ENCODE results near the gene CPSF4.
"Not testable (repeated sequence)": the region's sequence is repeated elsewhere in the genome, so short reads cannot be mapped to it uniquely, and the experiment has no call there.

CPSF4 gene

DNA sequence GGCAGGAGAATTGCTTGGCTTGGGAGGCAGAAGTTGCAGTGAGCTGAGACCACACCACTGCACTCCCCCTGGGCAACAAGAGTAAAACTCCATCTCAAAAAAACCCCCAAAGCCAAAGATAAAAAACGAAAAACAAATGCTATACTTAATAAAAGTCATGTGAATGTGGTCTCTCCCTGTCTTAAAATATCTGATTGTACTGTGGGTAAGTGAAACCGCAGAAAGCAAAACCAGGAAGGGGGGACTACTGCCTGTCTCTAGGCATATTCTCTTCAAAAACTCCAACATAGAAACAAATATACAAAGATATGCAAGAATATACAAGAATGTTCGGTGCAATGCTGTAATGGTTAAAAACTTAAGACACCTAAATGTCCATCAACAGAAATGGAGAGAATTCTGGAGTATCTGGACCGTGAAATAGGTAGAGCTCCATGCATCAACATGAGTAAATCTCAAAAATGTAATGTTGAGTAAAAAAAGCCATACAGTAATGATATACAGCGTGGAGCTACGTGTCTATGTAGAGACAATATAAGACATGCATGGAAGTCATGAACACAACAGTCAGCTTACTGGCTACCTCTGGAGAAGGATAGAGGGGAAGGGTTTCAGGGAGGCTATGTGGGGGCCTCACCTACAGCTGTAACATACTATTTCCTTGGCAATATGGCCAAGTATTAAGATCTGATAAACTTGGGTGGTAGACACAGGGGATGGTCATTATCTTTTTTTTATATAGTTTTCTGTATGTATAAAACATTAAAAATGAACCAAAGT, 59.2 kb downstream of the CPSF4 start:
- DNase-seq (ENCODE audit: extremely low spot score) = no peak
- POLR2A ChIA-PET = interaction anchor here (0.9 kb wide), 1 partner anchor 118 kb away, joined by 3 read pairs; the partner anchor contains the start of gene ZSCAN25

DNA sequence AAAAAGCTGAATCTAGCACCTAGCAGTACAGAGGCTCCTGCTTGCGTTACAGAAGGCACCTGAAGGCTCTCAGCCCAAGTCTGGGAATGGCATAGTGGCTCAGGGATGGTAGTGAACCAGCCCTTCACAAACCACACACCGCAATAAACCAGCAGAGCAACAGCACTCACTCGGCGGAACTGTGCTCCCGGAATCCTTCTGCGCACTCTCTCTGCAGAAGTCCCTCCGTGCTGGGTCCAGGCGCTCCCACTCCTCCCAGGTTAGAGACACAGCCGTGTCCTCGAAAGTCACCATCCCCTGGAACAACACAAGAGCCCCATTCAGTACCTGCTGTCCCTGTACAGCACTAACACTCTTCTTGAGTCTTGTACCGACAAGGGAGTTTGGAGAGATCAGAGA, 59.8 kb downstream of the CPSF4 start:
- TF ChIP-seq BHLHE40 (IDR thresholded peaks at IDR 0.05; ENCODE audit: borderline replicate concordance) (no peak), HDGF (IDR thresholded peaks at IDR 0.05; ENCODE audit: borderline replicate concordance) (no peak), ZNF384 (IDR thresholded peaks at IDR 0.05) (no peak), L3MBTL2 (conservative IDR thresholded peaks at IDR 0.05) (no peak), CTBP1 (IDR thresholded peaks at IDR 0.05; ENCODE audit: borderline replicate concordance) (no peak), SP1 (IDR thresholded peaks at IDR 0.05) (no peak), TARDBP (IDR thresholded peaks at IDR 0.05) (no peak), ELF4 (IDR thresholded peaks at IDR 0.05) (no peak), NFRKB (IDR thresholded peaks at IDR 0.05) (no peak), ARNT (IDR thresholded peaks at IDR 0.05) (no peak), FOXA1 (IDR thresholded peaks at IDR 0.05) (no peak), LEF1 (IDR thresholded peaks at IDR 0.05; ENCODE audit: borderline replicate concordance) (no peak), FOXM1 (IDR thresholded peaks at IDR 0.05; ENCODE audit: borderline replicate concordance) (no peak), FOXK2 (IDR thresholded peaks at IDR 0.05) (no peak)
- TF ChIP-seq, protein P1, sequence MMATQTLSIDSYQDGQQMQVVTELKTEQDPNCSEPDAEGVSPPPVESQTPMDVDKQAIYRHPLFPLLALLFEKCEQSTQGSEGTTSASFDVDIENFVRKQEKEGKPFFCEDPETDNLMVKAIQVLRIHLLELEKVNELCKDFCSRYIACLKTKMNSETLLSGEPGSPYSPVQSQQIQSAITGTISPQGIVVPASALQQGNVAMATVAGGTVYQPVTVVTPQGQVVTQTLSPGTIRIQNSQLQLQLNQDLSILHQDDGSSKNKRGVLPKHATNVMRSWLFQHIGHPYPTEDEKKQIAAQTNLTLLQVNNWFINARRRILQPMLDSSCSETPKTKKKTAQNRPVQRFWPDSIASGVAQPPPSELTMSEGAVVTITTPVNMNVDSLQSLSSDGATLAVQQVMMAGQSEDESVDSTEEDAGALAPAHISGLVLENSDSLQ (IDR thresholded peaks at IDR 0.05) = no peak
- ChIA-PET CTCF (no interaction called here), POLR2A (interaction anchor here (0.9 kb wide), 1 partner anchor 118 kb away, joined by 3 read pairs; the partner anchor contains the start of gene ZSCAN25)
- peak; percentile 23 for DNase-seq (ENCODE audit: extremely low spot score)

More for the DNA sequence above, 59.2 kb downstream of the CPSF4 start:
- TF ChIP-seq L3MBTL2 (conservative IDR thresholded peaks at IDR 0.05) (no peak), NFRKB (IDR thresholded peaks at IDR 0.05) (no peak), BHLHE40 (IDR thresholded peaks at IDR 0.05; ENCODE audit: borderline replicate concordance) (no peak), TARDBP (IDR thresholded peaks at IDR 0.05) (no peak), FOXA1 (IDR thresholded peaks at IDR 0.05) (no peak), FOXK2 (IDR thresholded peaks at IDR 0.05) (no peak), SUZ12 (IDR thresholded peaks at IDR 0.05) (no peak), ZNF384 (IDR thresholded peaks at IDR 0.05) (no peak), ELF4 (IDR thresholded peaks at IDR 0.05) (no peak), CTBP1 (IDR thresholded peaks at IDR 0.05; ENCODE audit: borderline replicate concordance) (no peak)
- CTCF ChIA-PET = interaction anchor here (0.7 kb wide), 1 partner anchor 148 kb away, joined by 3 read pairs; no protein-coding TSS in a partner anchor

DNA sequence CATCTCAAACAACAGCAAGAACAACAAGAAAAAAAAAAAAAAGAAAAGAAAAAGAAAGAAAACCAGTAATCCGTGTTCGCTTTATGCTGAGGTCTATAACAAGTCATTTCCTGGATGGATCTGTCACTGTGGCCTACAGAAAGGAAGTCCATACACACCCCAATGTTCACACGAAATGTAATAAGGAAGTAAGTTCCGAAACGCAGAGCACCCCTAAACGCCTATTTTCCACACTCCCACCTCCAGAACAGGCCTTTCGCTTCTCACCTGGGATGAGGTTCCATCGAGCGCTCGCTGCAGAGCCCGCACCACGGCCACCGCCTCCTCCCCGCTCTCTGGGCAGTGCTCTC, 60.6 kb downstream of the CPSF4 start:
- no peak for TF ChIP-seq SUZ12 (IDR thresholded peaks at IDR 0.05)
- no peak for TF ChIP-seq CTBP1 (IDR thresholded peaks at IDR 0.05; ENCODE audit: borderline replicate concordance)
- TF ChIP-seq FOXM1 (IDR thresholded peaks at IDR 0.05; ENCODE audit: borderline replicate concordance) = no peak
- TF ChIP-seq, protein P1 (IDR thresholded peaks at IDR 0.05) = no peak
- no peak for TF ChIP-seq FOXA1 (IDR thresholded peaks at IDR 0.05)
- no peak for TF ChIP-seq ARNT (IDR thresholded peaks at IDR 0.05)
- TF ChIP-seq BHLHE40 (IDR thresholded peaks at IDR 0.05; ENCODE audit: borderline replicate concordance) = no peak
- no peak for TF ChIP-seq TARDBP (IDR thresholded peaks at IDR 0.05)
- no peak for TF ChIP-seq HDGF (IDR thresholded peaks at IDR 0.05; ENCODE audit: borderline replicate concordance)
- no peak for TF ChIP-seq FOXK2 (IDR thresholded peaks at IDR 0.05)
- TF ChIP-seq SP1 (IDR thresholded peaks at IDR 0.05) = no peak
- no peak for TF ChIP-seq LEF1 (IDR thresholded peaks at IDR 0.05; ENCODE audit: borderline replicate concordance)
- no peak for TF ChIP-seq NFRKB (IDR thresholded peaks at IDR 0.05)
- TF ChIP-seq L3MBTL2 (conservative IDR thresholded peaks at IDR 0.05) = no peak
- TF ChIP-seq ZNF384 (IDR thresholded peaks at IDR 0.05) = no peak
- no peak for TF ChIP-seq ELF4 (IDR thresholded peaks at IDR 0.05)
- CTCF ChIA-PET = no interaction called here
- DNase-seq (ENCODE audit: extremely low spot score) = no peak
- POLR2A ChIA-PET = interaction anchor here (1.2 to 2.0 kb wide), 7 partner anchors 9 to 61 kb away, joined by 3 to 12 read pairs (median 6); partner anchors contain the start of genes CPSF4, FAM200A, PTCD1 and ZNF655

DNA sequence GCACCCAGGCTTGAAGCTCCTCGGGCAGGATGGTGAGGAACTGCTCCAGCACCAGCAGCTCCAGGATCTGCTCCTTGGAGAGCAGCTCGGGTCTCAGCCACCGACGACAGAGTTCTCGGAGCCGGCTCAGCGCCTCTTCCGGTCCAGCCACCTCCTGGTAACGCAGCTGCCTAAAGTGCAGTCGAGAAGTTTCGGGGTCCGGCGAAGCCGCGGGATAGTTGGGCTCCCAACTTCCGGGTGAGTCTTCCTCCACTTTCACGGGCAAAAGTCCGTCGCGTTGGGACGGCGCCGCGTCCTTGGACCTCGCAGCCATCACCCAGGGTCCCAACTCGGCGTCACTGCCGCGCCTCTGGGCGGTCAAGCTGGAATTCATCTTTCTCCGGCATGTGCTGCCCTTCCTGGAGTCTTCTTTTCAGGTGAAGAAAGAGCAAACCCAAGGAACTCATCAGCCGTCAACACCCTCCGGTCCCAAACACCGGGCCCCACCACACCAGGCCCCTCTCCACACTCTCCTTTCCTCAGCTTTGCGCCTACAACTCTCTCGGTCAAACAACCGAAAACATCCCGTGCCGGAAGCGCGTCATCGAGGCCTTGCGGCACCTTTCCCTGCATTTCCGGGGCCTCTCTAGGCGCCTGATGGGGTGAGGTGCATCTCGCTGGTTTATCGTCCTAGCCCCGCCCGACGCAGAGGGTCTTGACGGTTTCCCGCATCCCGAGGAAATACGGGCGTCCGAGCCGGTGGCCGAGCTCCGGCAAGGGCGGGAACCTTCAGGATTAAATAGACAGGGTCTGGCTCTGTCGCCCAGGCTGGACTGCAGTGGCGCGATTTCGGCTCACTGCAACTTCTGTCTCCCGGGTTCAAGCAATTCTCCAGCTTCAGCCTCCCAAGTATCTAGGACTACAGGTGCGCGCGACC, 61.2 kb downstream of the CPSF4 start, which contains the start of gene ZNF394:
Gene ZNF394 (minus strand): TSS at position 561 of the 916 bp plus-strand sequence. CDS start 188 bp downstream, at position 373.
- ChIA-PET POLR2A (interaction anchor here (0.6 to 2.0 kb wide), 15 partner anchors 9 to 602 kb away, joined by 3 to 12 read pairs (median 5); partner anchors contain the start of genes CPSF4, FAM200A, PTCD1 and ZNF655), CTCF (no interaction called here)
- peak; percentile 86 for DNase-seq (ENCODE audit: extremely low spot score)
- TF ChIP-seq ELF4 (IDR thresholded peaks at IDR 0.05) = peak; percentile 63
- TF ChIP-seq SUZ12 (IDR thresholded peaks at IDR 0.05) = no peak
- TF ChIP-seq CTBP1 (IDR thresholded peaks at IDR 0.05; ENCODE audit: borderline replicate concordance) = 0 out of 2 replicates have a peak, but pooled peaks have one; percentile 37
- peak; percentile 60; the same call in 1 of the 2 replicates for TF ChIP-seq L3MBTL2 (conservative IDR thresholded peaks at IDR 0.05)

DNA sequence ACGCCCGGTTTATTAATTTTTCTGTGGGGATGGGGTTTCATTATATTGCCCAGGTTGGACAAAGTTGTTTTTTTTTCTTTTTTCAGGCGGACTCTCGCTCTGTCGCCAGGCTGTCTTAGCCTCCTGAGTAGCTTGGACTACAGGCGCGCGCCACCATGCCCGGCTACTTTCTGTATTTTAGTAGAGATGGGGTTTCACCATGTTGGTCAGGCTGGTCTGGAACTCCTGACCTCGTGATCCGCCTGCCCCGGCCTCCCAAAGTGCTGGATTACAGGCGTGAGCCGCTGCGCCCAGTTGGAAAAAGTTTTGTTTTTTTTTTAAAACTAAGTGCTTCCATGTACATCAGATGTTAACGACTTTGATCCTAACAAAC, 61.9 kb downstream of the CPSF4 start:
- TF ChIP-seq ELF4 (IDR thresholded peaks at IDR 0.05) (no peak), TARDBP (IDR thresholded peaks at IDR 0.05) (no peak), SUZ12 (IDR thresholded peaks at IDR 0.05) (no peak), SP1 (IDR thresholded peaks at IDR 0.05) (no peak), FOXM1 (IDR thresholded peaks at IDR 0.05; ENCODE audit: borderline replicate concordance) (no peak), FOXK2 (IDR thresholded peaks at IDR 0.05) (no peak), FOXA1 (IDR thresholded peaks at IDR 0.05) (no peak), HDGF (IDR thresholded peaks at IDR 0.05; ENCODE audit: borderline replicate concordance) (no peak), LEF1 (IDR thresholded peaks at IDR 0.05; ENCODE audit: borderline replicate concordance) (no peak), NFRKB (IDR thresholded peaks at IDR 0.05) (no peak), ZNF384 (IDR thresholded peaks at IDR 0.05) (no peak), L3MBTL2 (conservative IDR thresholded peaks at IDR 0.05) (no peak), BHLHE40 (IDR thresholded peaks at IDR 0.05; ENCODE audit: borderline replicate concordance) (no peak), ARNT (IDR thresholded peaks at IDR 0.05) (no peak), CTBP1 (IDR thresholded peaks at IDR 0.05; ENCODE audit: borderline replicate concordance) (no peak)
- TF ChIP-seq, protein P1 (IDR thresholded peaks at IDR 0.05) = no peak
- DNase-seq (ENCODE audit: extremely low spot score) = no peak
- ChIA-PET POLR2A (interaction anchor here (0.7 to 2.0 kb wide), 13 partner anchors 10 to 116 kb away, joined by 3 to 12 read pairs (median 5); partner anchors contain the start of genes CPSF4, FAM200A, PTCD1 and ZNF655), CTCF (no interaction called here)

DNA sequence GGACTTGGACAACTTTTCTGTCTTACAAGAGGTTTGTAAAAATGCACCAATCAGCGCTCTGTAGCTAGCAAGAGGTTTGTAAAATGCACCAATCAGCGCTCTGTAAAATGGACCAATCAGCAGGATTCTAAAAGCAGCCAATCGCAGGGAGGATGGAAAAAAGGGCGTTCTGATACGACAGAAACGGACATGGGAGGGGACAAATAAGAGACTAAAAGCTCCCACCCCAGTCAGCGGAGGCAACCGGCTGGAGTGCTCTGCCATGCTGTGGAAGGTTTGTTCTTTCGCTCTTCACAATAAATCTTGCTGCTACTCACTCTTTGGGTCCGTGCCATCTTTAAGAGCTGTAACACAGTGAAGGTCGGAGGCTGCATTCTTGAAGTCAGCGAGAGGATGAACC, 62.5 kb downstream of the CPSF4 start:
- ChIA-PET CTCF (interaction anchor here (0.6 kb wide), 1 partner anchor 58 kb away, joined by 3 read pairs; no protein-coding TSS in a partner anchor), POLR2A (interaction anchor here (1.2 to 2.0 kb wide), 3 partner anchors 15 to 56 kb away, joined by 3 to 8 read pairs (median 6); partner anchors contain the start of genes FAM200A and ZNF655)
- not testable (repeated sequence) for DNase-seq (ENCODE audit: extremely low spot score)
